HG03139 (cell line): ENCODE data around the gene TMEM154.

Experiments used
- ATAC-seq: cut with Tn5 transposase; IDR thresholded peaks from one replicate; pipeline ENCODE4 v1.9.1; 2021; ENCODE audit not compliant: unreplicated experiment

The TMEM154 gene

GRCh38 chr4:152696764-152697261 is 17.0 kb upstream of the TMEM154 start:
- peak; percentile 96 for ATAC-seq

DNA sequence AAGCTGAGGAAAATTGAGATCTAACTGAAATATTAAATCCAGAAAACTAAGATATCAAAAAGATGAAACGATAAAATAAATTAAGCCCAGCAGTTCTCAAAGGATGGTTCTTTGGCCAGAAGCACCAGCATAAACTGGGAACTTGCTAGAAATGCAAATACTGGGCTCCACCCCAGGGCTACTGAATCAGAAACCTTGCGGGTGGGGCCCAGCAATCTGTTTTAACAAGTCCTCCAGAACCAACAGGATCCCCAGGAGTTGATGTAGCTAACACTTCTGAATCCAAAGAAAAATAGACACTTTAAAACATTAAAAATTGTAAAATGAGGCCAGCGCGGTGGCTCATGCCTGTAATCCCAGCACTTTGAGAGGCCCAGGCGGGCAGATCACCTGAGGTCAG is 14.1 kb upstream of the TMEM154 start:
- ATAC-seq = no peak

DNA sequence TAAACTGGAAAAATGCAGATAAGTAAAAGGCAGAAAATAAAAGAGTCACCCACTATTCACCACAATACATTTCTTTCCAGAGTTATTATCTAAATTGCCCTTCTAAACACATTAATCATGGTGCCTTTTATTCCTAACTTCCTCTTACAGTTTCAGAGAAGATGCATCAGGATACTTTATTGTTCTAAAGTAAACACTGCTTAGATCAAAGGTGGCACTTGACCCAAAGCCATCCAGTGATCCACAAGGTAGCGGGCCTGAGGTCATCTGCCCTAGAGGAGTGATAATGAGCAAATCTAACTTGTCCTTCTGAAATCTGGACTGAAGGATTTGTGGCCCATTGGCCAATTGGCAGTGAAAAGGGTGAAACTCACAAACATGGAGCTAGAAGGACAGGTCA is 12.0 kb upstream of the TMEM154 start:
- no peak for ATAC-seq

DNA sequence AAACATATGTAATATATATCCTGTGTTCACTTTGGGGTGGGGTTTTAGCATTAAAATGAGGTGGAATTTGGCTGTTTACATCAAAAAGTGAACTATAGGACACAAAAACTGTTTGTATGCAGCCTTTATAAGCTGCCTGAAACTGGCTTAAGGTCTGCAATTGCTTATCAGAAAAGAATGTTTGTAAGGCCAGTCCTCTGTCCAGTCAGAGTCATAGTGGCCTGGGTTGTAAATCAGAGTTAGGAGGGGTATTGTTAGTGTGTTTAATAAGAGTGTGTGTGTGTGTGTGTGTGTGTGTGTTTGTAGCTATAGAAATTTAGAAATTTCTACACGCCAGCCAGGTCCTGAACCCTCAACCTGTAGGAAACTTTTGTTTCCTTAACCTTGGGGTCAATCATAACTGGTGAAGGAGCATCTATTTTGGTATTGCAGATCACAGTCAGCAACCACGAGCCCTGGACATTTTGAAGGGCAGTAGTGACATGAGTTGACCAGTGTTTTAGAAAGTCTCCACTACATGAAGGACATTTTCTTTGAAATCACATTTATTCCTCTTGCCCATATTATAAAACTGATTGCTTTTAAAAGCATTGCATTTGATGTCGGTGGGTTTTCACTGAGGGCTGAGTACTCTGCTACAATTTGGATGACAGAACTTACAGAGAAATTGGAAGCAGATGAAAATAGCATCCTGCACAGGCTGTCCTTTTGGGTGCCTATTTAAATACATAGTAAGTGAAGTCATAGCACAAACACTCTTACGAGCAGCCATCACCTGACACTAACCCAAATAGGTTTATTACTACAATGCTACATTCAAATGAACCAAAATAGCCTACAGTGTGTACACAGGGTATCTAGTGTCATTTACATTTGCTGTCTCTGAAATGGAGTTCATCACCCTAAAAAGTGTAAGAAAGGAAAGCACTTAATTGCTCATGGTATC is 11.2 kb upstream of the TMEM154 start:
- no peak for ATAC-seq

- ATAC-seq = no peak
Measured at GRCh38 chr4:152689615-152690501, 10.1 kb upstream of the TMEM154 start.

GRCh38 chr4:152687974-152688599 is 8.3 kb upstream of the TMEM154 start:
- no peak for ATAC-seq

DNA sequence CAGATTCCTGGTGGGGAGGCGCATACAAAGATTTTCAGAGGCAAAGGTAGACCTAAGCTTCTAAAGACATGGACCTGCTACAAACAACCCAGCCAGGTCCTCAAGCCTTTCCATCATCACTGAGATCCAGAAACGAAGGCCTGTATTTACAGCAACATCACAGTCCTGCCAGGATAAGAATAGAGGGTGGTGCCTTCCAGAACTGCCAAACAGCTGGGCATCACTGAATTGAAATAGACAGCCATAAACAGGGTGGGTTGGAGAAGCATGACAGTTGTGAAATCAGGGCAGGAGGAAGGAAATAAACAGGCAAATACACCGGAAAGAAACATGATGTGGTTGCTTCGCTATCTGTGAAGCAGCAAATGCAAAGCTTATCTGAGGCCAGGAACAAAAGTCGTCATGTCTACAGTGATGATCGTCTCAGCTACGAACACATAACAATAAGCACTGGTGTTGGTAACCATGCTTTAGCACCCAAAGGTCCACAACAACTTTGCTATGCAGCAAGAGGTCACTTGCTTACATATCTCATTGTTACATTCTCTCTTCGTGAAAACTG is 6.7 kb upstream of the TMEM154 start:
- no peak for ATAC-seq

DNA sequence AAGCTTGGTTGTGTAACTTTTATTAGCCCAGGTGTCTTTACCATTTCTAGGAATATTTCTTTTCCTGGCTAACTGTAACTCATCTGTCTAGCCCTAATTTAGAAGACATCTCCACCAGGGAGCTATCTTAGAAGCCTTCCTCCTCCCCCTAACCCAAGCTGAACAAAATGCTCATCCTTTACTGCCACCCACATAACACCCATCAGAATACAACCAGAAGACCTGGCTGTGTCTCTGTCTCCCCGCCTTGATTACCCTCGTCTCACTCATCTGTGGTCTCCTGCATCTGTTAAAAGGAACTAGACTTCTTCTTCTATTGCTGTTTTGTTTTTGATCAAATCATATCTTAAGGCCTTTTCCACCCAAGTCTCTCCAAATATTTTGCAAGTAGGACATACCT is 4.8 kb upstream of the TMEM154 start:
- ATAC-seq = no peak

DNA sequence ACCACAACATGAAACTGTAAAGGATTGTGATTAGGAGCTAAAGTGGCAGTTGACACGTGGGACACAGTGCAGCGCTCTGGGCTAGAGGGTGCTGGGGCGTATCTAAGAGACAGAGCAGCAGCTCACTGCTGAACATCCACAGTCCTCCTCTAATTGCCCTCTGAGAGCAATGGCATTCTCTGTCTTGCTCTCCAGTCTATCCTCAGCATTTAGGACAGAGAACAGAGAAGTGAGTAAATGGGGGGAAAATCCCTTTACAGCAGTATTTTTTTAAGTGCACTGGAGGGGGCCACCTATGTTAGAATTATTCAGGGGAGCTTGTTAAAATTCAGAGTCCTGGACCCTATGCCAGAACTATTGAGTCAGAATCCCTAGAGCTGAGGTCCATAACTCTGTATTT is 4.2 kb upstream of the TMEM154 start:
- ATAC-seq = peak; percentile 37

DNA sequence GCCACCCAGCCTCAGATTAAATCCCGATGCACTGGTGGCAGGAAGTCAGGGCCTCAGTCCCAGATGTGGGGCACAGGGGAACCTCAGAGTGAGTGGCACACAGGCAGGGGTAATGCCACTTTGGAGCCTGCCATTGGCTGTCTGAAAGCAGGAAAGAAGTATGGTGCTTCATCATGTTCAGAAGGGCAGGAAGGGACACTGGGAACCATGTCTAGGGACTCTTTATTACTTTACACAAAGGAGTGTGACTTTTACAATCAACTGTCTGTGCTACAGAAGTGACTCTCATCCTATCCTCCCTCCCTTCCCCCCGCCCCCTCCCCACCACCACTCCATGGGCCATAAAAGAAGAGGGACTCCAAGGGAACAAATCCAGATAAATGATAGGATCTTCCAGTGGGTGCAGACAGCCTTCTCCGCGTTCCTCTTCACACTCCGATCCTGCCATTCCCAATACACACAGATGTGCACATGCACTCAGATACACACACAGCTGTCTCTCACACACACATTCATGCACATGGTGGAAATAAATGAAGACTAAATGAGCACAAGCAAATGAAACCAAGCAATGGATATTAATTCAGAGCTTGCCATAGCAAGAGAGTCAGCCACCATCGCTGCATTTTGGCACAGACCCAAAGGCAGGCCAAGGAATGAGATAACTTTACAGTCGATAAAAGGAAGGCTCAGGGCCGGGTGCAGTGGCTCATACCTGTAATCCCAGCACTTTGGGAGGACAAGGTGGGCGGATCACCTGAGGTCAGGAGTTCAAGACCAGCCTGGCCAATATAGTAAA is 2.5 kb upstream of the TMEM154 start:
- no peak for ATAC-seq

DNA sequence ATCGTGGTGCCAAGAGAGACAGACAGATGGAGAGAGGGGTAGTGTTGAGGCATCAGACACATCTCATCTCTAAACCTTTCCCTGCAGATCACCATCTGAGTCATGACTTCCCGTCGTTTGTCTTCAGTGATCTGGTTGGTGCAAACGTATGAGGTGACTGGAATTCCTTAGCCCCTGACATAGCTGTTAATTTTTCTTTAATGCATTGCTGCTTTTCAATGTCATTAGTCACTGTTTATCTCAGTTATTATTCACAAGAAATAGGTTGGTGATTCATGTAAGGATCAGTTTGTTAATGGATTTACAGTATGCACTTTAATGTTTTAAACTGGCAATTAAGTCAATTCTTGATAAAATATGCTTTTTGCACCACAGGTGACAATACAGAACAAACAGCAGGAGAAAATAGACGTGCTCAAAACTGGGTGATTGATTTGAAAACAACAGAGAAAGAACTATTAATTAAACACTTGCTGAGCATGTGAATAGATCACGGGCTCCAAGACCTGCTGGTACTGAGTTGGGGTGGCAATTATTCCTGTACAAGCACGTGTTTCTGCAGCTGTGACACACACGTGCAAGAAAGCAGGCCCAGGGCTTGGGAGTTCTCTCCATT is 1.3 kb upstream of the TMEM154 start:
- ATAC-seq = no peak

- no peak for ATAC-seq
Measured at GRCh38 chr4:152678841-152679240, 956 bp downstream of the TMEM154 start.

GRCh38 chr4:152677117-152677516 is 2.7 kb downstream of the TMEM154 start:
- ATAC-seq = no peak

- no peak for ATAC-seq
Measured at GRCh38 chr4:152676052-152676854, 3.5 kb downstream of the TMEM154 start.

DNA sequence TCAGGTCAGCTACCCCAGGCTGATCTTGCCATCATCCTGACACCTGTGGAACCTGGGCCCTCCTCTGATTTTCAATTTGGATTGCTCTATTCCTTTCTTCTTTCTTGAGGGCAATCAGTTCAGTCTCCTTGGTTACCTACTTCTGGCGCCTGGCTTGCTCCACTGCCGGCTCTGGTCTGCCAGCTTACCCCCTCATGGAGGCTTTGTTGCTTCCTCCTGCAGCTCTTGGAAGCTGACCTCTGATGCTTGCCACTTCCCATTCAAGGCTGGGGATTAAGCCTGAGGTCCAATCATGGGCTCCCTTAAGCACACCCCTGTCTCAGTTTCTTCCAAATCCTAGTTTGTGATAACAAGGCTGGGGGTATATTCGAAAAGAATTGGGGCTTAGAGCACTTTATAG is 5.4 kb downstream of the TMEM154 start:
- no peak for ATAC-seq

- no peak for ATAC-seq
Measured at GRCh38 chr4:152673489-152673888, 6.3 kb downstream of the TMEM154 start.

GRCh38 chr4:152672206-152673092 is 7.3 kb downstream of the TMEM154 start:
- ATAC-seq = no peak
